ENCODE results near the gene CNR2. TPM values are rescaled to one million over a fixed set of nuclear protein-coding genes. Genes with fewer than 3 reads are reported as not detected.

The CNR2 gene
- total RNA-seq, 1 donor from 2014 or later: not detected

GRCh38 chr1:23923592-23924499 lies 10.7 kb upstream of the CNR2 start:
- TF ChIP-seq CTCF (IDR thresholded peaks at IDR 0.05; ENCODE audit: insufficient read depth, low read length, poor library complexity, severe bottlenecking): no peak
- Histone ChIP-seq H3K36me3 (ENCODE audit: control insufficient read depth, insufficient read depth, low read length) (no peaks in the 10 kb centered on the region), H3K4me3 (ENCODE audit: low read depth, low read length) (no peak overlapping the region), H3K27me3 (ENCODE audit: control insufficient read depth, insufficient read depth, low read length) (no peaks in the 10 kb centered on the region)
- no peak for DNase-seq (ENCODE audit: low read depth)

- no peak for DNase-seq (ENCODE audit: low read depth)
- H3K27me3 ChIP-seq (ENCODE audit: control insufficient read depth, insufficient read depth, low read length): no peaks in the 10 kb centered on the region
- H3K4me3 ChIP-seq (ENCODE audit: low read depth, low read length): no peak overlapping the region
- no peaks in the 10 kb centered on the region for H3K36me3 ChIP-seq (ENCODE audit: control insufficient read depth, insufficient read depth, low read length)
- TF ChIP-seq CTCF (IDR thresholded peaks at IDR 0.05; ENCODE audit: insufficient read depth, low read length, poor library complexity, severe bottlenecking): no peak
These were observed 9.3 kb upstream of the CNR2 start for GRCh38 chr1:23922321-23922943.

GRCh38 chr1:23916209-23917131 lies 3.3 kb upstream of the CNR2 start:
- H3K36me3 ChIP-seq (ENCODE audit: control insufficient read depth, insufficient read depth, low read length): no peaks in the 10 kb centered on the region
- H3K27me3 ChIP-seq (ENCODE audit: control insufficient read depth, insufficient read depth, low read length): no peaks in the 10 kb centered on the region
- DNase-seq (ENCODE audit: low read depth): peak; percentile 41
- no peak overlapping the region for H3K4me3 ChIP-seq (ENCODE audit: low read depth, low read length)
- TF ChIP-seq CTCF (IDR thresholded peaks at IDR 0.05; ENCODE audit: insufficient read depth, low read length, poor library complexity, severe bottlenecking): peak; percentile 80

GRCh38 chr1:23915466-23915865 lies 2.3 kb upstream of the CNR2 start:
- H3K4me3 ChIP-seq (ENCODE audit: low read depth, low read length): no peak overlapping the region
- no peak for TF ChIP-seq CTCF (IDR thresholded peaks at IDR 0.05; ENCODE audit: insufficient read depth, low read length, poor library complexity, severe bottlenecking)
- no peak for DNase-seq (ENCODE audit: low read depth)
- no peaks in the 10 kb centered on the region for H3K27me3 ChIP-seq (ENCODE audit: control insufficient read depth, insufficient read depth, low read length)
- no peaks in the 10 kb centered on the region for H3K36me3 ChIP-seq (ENCODE audit: control insufficient read depth, insufficient read depth, low read length)

GRCh38 chr1:23914921-23915320 lies 1.8 kb upstream of the CNR2 start:
- Histone ChIP-seq H3K36me3 (ENCODE audit: control insufficient read depth, insufficient read depth, low read length) (no peaks in the 10 kb centered on the region), H3K4me3 (ENCODE audit: low read depth, low read length) (no peak overlapping the region), H3K27me3 (ENCODE audit: control insufficient read depth, insufficient read depth, low read length) (no peaks in the 10 kb centered on the region)
- no peak for DNase-seq (ENCODE audit: low read depth)
- TF ChIP-seq CTCF (IDR thresholded peaks at IDR 0.05; ENCODE audit: insufficient read depth, low read length, poor library complexity, severe bottlenecking): no peak
